Neural progenitor cell (in vitro differentiated cells): ENCODE data around the gene SLC45A1. TPM values are rescaled to one million over a fixed set of nuclear protein-coding genes. Genes with fewer than 3 reads are reported as not detected.

Experiments used
- DNase-seq: peaks from one replicate; pipeline ENCODE4 v3.0.0-alpha.2; 2016; ENCODE audit warnings: low spot score
- H2AFZ ChIP-seq: fragments of 200-600 bp; sonication (generic); replicated peaks from 2 replicates; pipeline ENCODE4 v1.6.1; 2016; ENCODE audit warnings: antibody characterized with exemption
- H3F3A ChIP-seq: fragments of 200-600 bp; sonication (generic); 2 replicates; pipeline ENCODE4 v1.6.1; 2016; ENCODE audit warnings: antibody characterized with exemption, low read depth
- H3K27ac ChIP-seq: fragments of 200-600 bp; sonication (generic); 2 replicates; pipeline ENCODE4 v1.5.1; 2016; ENCODE audit warnings: mild to moderate bottlenecking
- H3K27me3 ChIP-seq: fragments of 200-600 bp; sonication (generic); 2 replicates; pipeline ENCODE4 v1.6.1; 2016; ENCODE audit warnings: mild to moderate bottlenecking, moderate library complexity
- H3K36me3 ChIP-seq: fragments of 200-600 bp; sonication (generic); 2 replicates; pipeline ENCODE4 v1.5.1; 2016
- H3K4me1 ChIP-seq: fragments of 200-600 bp; sonication (generic); 2 replicates; pipeline ENCODE4 v1.6.1; 2016; ENCODE audit warnings: mixed run types
- H3K4me2 ChIP-seq: fragments of 200-600 bp; sonication (generic); 2 replicates; pipeline ENCODE4 v1.6.1; 2016
- H3K4me3 ChIP-seq: fragments of 200-600 bp; sonication (generic); 2 replicates; pipeline ENCODE4 v1.5.1; 2016
- H3K79me2 ChIP-seq: fragments of 200-600 bp; sonication (generic); 2 replicates; pipeline ENCODE4 v1.6.1; 2016; ENCODE audit warnings: low read depth
- H3K9ac ChIP-seq: fragments of 200-600 bp; sonication (generic); 2 replicates; pipeline ENCODE4 v1.6.1; 2016
- H3K9me3 ChIP-seq: fragments of 200-600 bp; sonication (generic); 2 replicates; pipeline ENCODE4 v1.5.1; 2016; ENCODE audit warnings: low read depth
- H4K20me1 ChIP-seq: fragments of 200-600 bp; sonication (generic); 2 replicates; pipeline ENCODE4 v1.6.1; 2016; ENCODE audit warnings: low read depth
- H3K27ac Mint-ChIP-seq: 3 replicates; pipeline ENCODE4 v1.8.0; 2021; ENCODE audit warnings: mixed read lengths
- H3K27me3 Mint-ChIP-seq: 2 replicates; pipeline ENCODE4 v1.8.0; 2022; ENCODE audit warnings: low read depth, mild to moderate bottlenecking, inconsistent platforms, moderate library complexity, mixed read lengths; ENCODE audit not compliant: insufficient read depth
- H3K36me3 Mint-ChIP-seq: 3 replicates; pipeline ENCODE4 v1.8.0; 2021; ENCODE audit warnings: mixed read lengths
- H3K4me1 Mint-ChIP-seq: 3 replicates; pipeline ENCODE4 v1.8.0; 2021; ENCODE audit warnings: mixed read lengths
- H3K4me3 Mint-ChIP-seq: 3 replicates; pipeline ENCODE4 v1.8.0; 2021; ENCODE audit warnings: mild to moderate bottlenecking, moderate library complexity, mixed read lengths
- H3K9me3 Mint-ChIP-seq: 3 replicates; pipeline ENCODE4 v1.8.0; 2020; ENCODE audit warnings: mixed read lengths
- EZH2 ChIP-seq: fragments of 200-600 bp; sonication (generic); IDR thresholded peaks from 2 replicates; pipeline ENCODE4 v1.6.1; 2017; ENCODE audit warnings: antibody characterized with exemption, mild to moderate bottlenecking, moderate library complexity
- EZH2phosphoT487 ChIP-seq: fragments of 200-600 bp; sonication (generic); IDR thresholded peaks from 2 replicates; pipeline ENCODE4 v1.6.1; 2017; ENCODE audit warnings: antibody characterized with exemption
- total RNA-seq: library from RNA; depleted of rRNA; stranded (reverse); fragments of >200 nt; gene quantifications from 2 replicates; pipeline ENCODE4 v1.2.3, GENCODE V29; 2015; ENCODE audit warnings: low replicate concordance
- TF ChIP-seq, protein P1 (sequence below): fragments of 200-600 bp; sonication (generic); IDR thresholded peaks from 2 replicates; pipeline ENCODE4 v1.5.1; 2017; ENCODE audit warnings: antibody characterized with exemption, mild to moderate bottlenecking

The SLC45A1 gene
- total RNA-seq, 1 donor from 2014 or later: 1.1 TPM

DNA sequence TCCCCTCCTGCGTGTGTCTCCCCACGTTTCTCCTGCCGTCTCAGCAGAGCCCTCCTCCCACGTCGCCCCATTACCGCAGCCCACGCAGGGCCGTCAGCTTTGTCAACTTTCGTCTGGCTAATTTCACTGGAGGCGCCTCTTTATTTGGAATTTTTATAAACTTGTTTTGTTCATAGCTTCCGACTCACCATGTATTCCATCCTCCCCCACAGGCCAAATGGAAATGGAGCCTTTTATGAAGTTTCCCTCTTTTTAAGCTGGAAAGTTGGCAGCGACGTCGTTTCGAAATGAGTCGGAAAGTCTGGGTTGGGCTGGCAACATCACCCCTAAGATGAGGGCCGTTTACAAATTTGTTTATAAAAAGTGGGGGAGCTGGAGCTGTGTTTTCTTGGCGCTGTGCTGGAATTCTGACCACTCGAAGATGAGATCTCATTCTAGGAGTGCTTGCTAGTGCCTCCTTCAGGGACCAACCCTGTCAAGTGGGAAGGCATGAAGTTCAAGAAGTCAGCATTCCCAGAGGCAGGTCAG is 23.7 kb upstream of the SLC45A1 start:
- H3K27me3 Mint-ChIP-seq: peaks cover 3% of the 10 kb centered on the region
- no peak overlapping the region for H3K27ac Mint-ChIP-seq
- Histone ChIP-seq H3K9me3 (no peaks in the 10 kb centered on the region), H3K27me3 (no peaks in the 10 kb centered on the region), H3K9ac (no peak overlapping the region), H3K4me3 (no peak overlapping the region), H3K4me1 (no peaks in the 10 kb centered on the region), H3K4me2 (no peak overlapping the region), H2AFZ (no peak overlapping the region), H3F3A (no peaks in the 10 kb centered on the region), H3K36me3 (no peaks in the 10 kb centered on the region), H3K27ac (no peak overlapping the region), H4K20me1 (no peaks in the 10 kb centered on the region), H3K79me2 (no peaks in the 10 kb centered on the region)
- H3K4me1 Mint-ChIP-seq: peaks cover 9% of the 10 kb centered on the region
- DNase-seq: no peak
- no peaks in the 10 kb centered on the region for H3K9me3 Mint-ChIP-seq
- no peak overlapping the region for H3K4me3 Mint-ChIP-seq
- no peaks in the 10 kb centered on the region for H3K36me3 Mint-ChIP-seq
- TF ChIP-seq, protein P1, sequence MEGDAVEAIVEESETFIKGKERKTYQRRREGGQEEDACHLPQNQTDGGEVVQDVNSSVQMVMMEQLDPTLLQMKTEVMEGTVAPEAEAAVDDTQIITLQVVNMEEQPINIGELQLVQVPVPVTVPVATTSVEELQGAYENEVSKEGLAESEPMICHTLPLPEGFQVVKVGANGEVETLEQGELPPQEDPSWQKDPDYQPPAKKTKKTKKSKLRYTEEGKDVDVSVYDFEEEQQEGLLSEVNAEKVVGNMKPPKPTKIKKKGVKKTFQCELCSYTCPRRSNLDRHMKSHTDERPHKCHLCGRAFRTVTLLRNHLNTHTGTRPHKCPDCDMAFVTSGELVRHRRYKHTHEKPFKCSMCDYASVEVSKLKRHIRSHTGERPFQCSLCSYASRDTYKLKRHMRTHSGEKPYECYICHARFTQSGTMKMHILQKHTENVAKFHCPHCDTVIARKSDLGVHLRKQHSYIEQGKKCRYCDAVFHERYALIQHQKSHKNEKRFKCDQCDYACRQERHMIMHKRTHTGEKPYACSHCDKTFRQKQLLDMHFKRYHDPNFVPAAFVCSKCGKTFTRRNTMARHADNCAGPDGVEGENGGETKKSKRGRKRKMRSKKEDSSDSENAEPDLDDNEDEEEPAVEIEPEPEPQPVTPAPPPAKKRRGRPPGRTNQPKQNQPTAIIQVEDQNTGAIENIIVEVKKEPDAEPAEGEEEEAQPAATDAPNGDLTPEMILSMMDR: no peak
- TF ChIP-seq EZH2 (no peak), EZH2phosphoT487 (no peak)

DNA sequence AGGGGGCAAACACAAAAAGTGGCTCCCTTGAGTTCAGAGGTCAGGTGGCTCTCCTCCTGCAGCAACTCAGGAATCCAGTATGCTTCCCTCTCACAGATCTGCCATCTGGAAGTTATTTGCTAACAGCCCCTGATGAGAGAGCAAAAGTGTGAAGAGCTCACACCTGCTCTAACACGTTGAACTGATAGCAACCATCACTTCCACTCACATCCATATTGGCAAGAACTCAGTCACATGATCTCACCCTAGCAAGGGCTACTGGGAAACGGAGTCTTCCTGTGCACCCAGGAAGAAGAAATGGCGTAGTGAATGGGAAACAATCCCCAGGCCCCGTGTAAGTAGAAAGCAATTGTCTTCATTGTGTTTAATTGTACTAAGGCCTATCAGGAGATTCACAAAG is 20.7 kb upstream of the SLC45A1 start:
- no peak overlapping the region for H3K27ac ChIP-seq
- H3K4me3 ChIP-seq: no peak overlapping the region
- H4K20me1 ChIP-seq: no peaks in the 10 kb centered on the region
- DNase-seq: no peak
- TF ChIP-seq EZH2 (no peak), EZH2phosphoT487 (no peak)
- TF ChIP-seq, protein P1: no peak
- Mint-ChIP-seq H3K4me3 (no peak overlapping the region), H3K36me3 (no peaks in the 10 kb centered on the region), H3K4me1 (peaks cover 33% of the 10 kb centered on the region), H3K9me3 (no peaks in the 10 kb centered on the region), H3K27ac (no peak overlapping the region), H3K27me3 (peaks cover 3% of the 10 kb centered on the region)
- no peaks in the 10 kb centered on the region for H3K79me2 ChIP-seq
- no peaks in the 10 kb centered on the region for H3K36me3 ChIP-seq
- no peak overlapping the region for H3K4me2 ChIP-seq
- H3K27me3 ChIP-seq: no peaks in the 10 kb centered on the region
- H3K9ac ChIP-seq: no peak overlapping the region
- peaks cover 10% of the 10 kb centered on the region for H3F3A ChIP-seq
- H2AFZ ChIP-seq: peak overlapping the region; percentile 66
- H3K4me1 ChIP-seq: peaks cover 24% of the 10 kb centered on the region
- H3K9me3 ChIP-seq: no peaks in the 10 kb centered on the region

DNA sequence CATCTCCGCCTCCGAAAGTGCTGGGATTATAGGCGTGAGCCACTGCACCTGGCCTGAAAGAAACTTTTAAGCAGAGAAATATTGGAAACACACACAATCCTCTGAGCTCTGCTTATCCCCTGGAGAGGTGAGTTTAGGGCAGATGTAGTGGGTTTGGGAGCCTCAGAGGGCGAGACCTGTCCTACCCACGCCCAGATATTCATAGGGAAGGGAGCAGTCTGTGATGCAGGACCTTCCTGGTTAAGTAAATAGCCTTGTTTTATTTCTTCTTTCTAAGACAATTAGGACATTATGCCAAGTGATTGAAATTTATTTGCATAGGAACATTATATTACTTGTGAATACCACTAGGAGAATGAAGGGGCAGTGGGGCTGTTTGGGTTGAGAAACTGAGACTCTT is 18.0 kb upstream of the SLC45A1 start:
- H3K4me1 ChIP-seq: peaks cover 31% of the 10 kb centered on the region
- no peak overlapping the region for H3K27ac ChIP-seq
- no peaks in the 10 kb centered on the region for H4K20me1 ChIP-seq
- no peak overlapping the region for H3K9ac ChIP-seq
- H3K4me2 ChIP-seq: no peak overlapping the region
- H3K4me3 Mint-ChIP-seq: no peak overlapping the region
- peaks cover 38% of the 10 kb centered on the region for H3K4me1 Mint-ChIP-seq
- no peaks in the 10 kb centered on the region for H3K9me3 Mint-ChIP-seq
- no peaks in the 10 kb centered on the region for H3K79me2 ChIP-seq
- peaks cover 3% of the 10 kb centered on the region for H3K27me3 Mint-ChIP-seq
- DNase-seq: no peak
- no peak overlapping the region for H2AFZ ChIP-seq
- TF ChIP-seq EZH2phosphoT487 (no peak), EZH2 (no peak)
- TF ChIP-seq, protein P1: no peak
- H3K36me3 Mint-ChIP-seq: no peaks in the 10 kb centered on the region
- H3K9me3 ChIP-seq: no peaks in the 10 kb centered on the region
- H3K36me3 ChIP-seq: no peaks in the 10 kb centered on the region
- peaks cover 12% of the 10 kb centered on the region for H3F3A ChIP-seq
- no peak overlapping the region for H3K27ac Mint-ChIP-seq
- no peaks in the 10 kb centered on the region for H3K27me3 ChIP-seq
- H3K4me3 ChIP-seq: no peak overlapping the region
